HG03039 (cell line): Measurements from ENCODE around the gene GRK7.
A peak's percentile ranks its signal among the peaks of the same experiment; 100 is the strongest.

Source experiments
- ATAC-seq: cut with Tn5 transposase; IDR thresholded peaks from one replicate; pipeline ENCODE4 v1.9.1; 2021; ENCODE audit warnings: mild to moderate bottlenecking, moderate library complexity; ENCODE audit not compliant: unreplicated experiment

GRK7 gene

DNA sequence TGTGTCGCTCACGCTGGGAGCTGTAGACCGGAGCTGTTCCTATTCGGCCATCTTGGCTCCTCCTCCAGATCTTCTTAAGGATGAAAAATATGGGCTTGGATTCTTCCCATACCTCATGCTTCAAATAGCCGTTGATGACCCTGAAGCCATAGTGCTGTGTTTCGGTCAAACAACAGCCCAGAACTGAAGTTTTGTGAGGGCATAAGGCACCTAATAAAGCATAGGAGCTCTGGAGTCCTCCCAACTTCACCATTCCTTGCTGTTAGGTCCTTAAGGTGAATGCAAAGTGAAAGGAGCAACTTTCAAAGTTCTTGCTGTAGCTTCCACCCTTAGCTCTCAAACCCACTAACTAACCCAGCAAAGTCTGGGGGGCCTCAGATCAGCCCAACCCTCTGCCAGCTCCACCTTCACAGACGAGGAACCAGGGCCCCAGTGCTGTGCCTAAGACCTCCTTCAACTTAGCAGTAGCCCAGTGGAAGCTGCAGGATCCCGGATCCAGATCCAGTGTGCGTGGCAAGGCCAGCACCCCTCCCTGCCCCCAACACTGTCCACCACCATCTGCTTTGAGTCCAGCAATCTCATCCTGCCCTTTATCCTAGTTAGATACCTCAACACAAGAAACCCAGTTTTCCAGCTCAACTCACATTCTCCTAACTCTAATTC lies at the start of gene GRK7:
GRK7 (plus strand) TSS at position 321 of the 663 bp plus-strand sequence. CDS start 14,877 bp downstream, outside the sequence.
- no peak for ATAC-seq

- ATAC-seq = no peak
Measured at GRCh38 chr3:141714671-141715070, 48.5 kb upstream of the GRK7 start.

GRCh38 chr3:141722081-141722480 lies 41.1 kb upstream of the GRK7 start:
- ATAC-seq = no peak

GRCh38 chr3:141722648-141723047 lies 40.6 kb upstream of the GRK7 start:
- ATAC-seq = no peak

- ATAC-seq = no peak
Measured at GRCh38 chr3:141723255-141723654, 40.0 kb upstream of the GRK7 start.

- no peak for ATAC-seq
Measured at GRCh38 chr3:141724186-141724585, 39.0 kb upstream of the GRK7 start.

- no peak for ATAC-seq
Measured at GRCh38 chr3:141725036-141725435, 38.2 kb upstream of the GRK7 start.

DNA sequence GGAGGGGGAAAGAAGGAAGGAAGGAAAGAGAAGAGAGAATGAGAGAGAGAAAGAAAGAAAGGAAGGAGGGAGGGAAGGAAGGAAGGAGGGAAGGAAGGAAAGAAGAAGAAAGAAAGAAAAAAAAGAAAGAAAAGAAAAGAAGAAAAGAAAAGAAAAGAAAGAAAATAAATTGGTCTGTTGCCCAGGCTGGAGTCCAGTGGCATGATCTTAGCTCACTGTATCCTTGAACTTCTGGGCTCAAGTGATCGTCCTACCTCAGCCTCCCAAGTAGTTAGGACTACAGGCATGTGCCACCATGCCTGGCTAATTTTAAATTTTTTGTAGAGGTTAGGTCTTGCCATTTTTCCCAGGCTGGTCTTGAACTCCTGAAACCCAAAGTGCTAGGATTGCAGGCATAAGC lies 36.7 kb upstream of the GRK7 start:
- no peak for ATAC-seq

- no peak for ATAC-seq
Measured at GRCh38 chr3:141728355-141728892, 34.8 kb upstream of the GRK7 start.

DNA sequence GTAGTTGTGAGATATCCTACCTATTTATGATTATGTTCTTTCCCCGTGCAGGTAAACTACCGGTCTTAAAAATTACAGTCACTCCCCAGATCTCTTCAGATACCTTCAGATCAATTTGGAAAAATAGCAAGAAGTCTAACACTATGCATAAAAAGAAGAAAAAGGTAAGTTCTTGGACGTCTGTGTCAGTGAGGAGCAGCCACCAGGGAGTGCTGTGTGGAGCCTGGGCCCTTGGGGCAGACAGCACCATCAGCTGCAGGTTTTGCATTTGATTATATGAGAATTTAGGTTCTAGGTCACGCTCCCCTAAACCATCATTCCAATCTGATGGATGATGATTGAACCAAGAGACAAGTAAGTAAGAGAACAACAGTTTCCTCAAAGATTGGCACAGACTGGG lies 34.0 kb upstream of the GRK7 start:
- no peak for ATAC-seq

GRCh38 chr3:141735176-141735575 lies 28.0 kb upstream of the GRK7 start:
- no peak for ATAC-seq

DNA sequence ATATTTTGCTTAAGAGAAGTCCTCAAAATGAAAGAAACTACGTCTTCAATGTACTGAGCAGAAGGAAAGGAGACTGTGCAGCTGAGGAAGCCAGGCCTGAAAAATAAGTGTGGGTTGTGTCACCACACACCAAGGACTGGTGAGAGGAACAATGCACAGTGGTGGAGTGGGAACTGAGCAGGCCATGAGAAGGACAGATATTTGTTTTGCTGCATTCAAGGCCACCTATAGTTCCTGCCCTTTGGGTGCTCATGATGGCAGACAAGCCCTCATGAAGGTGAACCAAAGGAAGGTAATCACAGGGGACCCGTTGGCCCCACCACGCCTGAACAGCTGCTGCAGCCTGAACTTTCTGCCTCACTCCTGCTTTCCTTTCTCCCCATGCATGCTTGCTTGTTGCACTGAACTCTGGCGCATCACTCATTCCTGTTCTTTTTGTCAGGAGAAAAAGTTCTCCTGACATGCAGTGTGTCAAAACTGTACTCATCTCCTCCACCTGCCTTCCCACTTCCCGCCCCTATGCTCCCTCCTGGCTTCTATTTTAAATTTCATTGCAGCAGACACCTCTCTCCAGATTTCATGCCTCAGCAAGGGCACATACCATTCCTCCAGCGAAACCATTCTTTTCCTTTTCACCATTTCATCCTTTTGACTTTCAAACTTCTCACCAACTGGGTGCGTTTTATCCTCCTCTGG lies 27.3 kb upstream of the GRK7 start:
- no peak for ATAC-seq

DNA sequence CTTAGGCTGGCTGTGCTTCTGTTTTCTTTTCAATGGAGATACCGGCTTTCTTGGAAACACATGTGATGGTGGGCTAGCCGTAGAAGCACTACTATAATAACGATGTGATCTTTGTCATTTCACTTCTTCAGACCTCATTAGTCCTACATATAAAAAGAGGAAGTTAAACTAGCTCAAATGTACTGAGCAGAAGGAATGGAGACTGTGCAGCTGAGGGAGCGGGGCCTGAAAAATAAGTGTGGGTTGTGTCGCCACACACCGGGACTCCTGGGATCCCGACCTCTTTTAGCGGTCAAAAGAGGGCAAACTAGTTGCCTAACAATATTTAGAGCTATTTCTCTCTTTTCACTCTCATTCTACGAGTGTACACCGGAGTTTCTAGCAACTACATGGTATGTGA lies 26.1 kb upstream of the GRK7 start:
- no peak for ATAC-seq

GRCh38 chr3:141737678-141738021 lies 25.6 kb upstream of the GRK7 start:
- ATAC-seq = no peak

DNA sequence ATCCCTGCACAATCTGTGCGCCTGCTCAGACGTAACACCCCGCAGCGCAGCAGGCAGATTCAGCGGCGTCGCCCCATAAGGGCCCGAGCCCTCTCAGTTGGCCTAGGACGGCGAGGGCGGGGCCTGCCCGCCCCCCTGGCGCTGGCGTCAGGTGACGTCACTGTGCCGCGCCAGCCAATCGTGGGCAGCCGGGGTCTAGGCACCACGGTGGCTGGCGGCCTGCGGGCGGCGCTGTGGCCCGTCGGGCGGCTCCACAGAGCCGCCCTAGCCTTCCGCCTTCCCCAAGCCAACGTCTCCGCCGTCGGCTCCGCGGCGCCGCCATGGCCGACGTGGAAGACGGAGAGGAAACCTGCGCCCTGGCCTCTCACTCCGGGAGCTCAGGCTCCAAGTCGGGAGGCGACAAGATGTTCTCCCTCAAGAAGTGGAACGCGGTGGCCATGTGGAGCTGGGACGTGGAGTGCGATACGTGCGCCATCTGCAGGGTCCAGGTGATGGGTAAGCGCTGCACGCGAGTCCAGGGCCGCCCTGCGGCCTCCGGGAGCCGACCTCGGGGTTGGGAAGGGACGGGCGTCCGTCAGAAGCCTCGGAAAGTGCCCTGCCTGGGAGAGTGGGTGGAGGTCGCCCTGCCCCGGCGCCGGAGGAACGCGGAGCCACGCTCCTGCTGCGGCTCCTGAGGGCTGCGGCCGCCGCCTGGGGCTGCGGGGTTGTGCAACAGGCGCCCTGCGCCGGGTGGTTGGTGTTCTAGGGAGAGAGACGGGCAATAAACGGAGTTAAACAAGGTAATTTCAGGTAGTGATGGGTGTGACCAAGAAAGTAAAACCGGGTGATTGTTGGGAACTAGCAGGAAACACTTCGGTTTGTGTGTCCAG lies 25.0 kb upstream of the GRK7 start, which contains the start of gene RNF7:
RNF7 (plus strand) TSS at position 277 of the 869 bp plus-strand sequence; CDS start at position 321, 44 bp downstream.
- ATAC-seq = peak; percentile 95

DNA sequence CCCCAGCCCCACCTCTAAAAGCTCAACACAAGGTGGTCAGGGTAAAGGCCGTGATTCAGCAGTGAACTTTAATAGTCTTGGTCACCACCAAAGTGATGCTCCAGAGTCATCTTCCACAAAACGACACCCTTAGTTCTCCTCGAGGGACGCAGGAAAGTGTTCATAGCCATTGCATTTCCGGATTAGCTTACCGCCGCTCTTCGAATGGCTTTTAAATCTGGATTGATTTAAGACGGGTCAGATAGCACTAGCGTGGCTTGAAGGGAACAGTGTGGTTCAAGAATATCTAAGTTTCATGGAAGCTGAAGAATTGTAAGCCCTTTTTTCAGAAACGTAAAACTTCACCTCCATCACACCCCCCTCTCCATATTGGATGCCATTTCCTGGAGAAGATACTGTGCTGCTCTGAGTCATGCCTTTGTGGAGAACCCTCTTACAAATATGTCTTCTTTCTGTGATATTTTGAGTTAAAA lies 24.3 kb upstream of the GRK7 start:
- no peak for ATAC-seq

GRCh38 chr3:141739731-141740130 lies 23.5 kb upstream of the GRK7 start:
- no peak for ATAC-seq

DNA sequence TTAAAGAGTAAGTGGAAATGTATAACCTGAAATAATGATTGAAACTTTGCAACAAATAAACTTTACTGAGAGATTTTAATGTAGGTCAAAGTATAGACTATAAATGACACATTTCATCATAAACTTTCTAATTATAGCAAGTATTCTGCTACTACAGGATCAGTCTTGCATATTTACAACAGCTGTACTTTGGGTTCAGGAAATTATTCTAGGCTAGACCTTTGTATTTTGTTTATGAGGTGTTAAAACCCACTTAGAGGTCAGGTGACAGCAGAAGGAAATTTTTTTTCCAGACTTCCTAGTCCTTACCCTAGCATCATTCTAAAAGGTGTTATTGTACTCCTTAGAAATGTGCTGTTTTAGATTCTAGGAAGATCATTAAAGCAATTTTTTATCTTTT lies 22.9 kb upstream of the GRK7 start:
- no peak for ATAC-seq

- no peak for ATAC-seq
Measured at GRCh38 chr3:141743305-141743704, 19.9 kb upstream of the GRK7 start.

GRCh38 chr3:141746962-141747361 lies 16.2 kb upstream of the GRK7 start:
- ATAC-seq = no peak

DNA sequence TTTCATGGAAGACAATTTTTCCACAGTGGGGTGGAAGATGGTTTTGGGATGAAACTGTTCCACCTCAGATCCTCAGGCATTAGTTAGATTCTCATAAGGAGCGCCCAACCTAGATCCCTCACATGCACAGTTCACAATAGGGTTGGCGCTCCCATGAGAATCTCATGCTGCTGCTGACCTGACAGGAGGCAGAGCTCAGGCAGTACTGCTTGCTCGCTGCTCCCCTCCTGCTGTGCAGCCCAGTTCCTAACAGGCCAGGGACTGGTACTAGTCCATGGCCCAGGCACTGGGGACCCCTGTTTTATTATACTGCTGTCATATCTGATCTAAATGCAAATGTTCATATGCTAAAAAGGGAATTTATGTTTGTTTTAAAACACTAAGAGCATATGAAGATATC lies 9.8 kb upstream of the GRK7 start:
- no peak for ATAC-seq
